Natural killer cell treated with Interleukin-12 subunit alpha and Interleukin-12 subunit beta and Interleukin-15 and Interleukin-18, amount 100 ng/mL, for 72 hours (primary cell): ENCODE measurements around the gene CLSTN2. TPM values are rescaled to one million over a fixed set of nuclear protein-coding genes. Genes with fewer than 3 reads are reported as not detected.
A peak's percentile ranks its signal among the peaks of the same experiment; 100 is the strongest.

Experiments used
- ATAC-seq, 2 donors: fragments of 150-1000 bp; cut with Tn5 transposase in 1 of 2; sonication (Bioruptor Pico), chemical (Tn5 transposase) in 1 of 2; 2 replicates each; pipeline ENCODE4 v1.10.0; 2021
- DNase-seq: peaks from one replicate; pipeline ENCODE4 v3.0.0; 2022; ENCODE audit warnings: low spot score
- H3K27ac Mint-ChIP-seq, 2 donors: 1 replicate in 1 of 2; 2 replicates in 1 of 2; pipeline ENCODE4 v1.8.0; 2022; ENCODE audit warnings: mixed read lengths in 2 of 2, mild to moderate bottlenecking in 1 of 2, moderate library complexity in 1 of 2
- H3K27me3 Mint-ChIP-seq, 2 donors: 1 replicate in 1 of 2; 2 replicates in 1 of 2; pipeline ENCODE4 v1.8.0; 2022; ENCODE audit warnings: mixed read lengths in 2 of 2
- H3K36me3 Mint-ChIP-seq: one replicate; pipeline ENCODE4 v1.8.0; 2022; ENCODE audit warnings: mixed read lengths
- H3K4me1 Mint-ChIP-seq, 2 donors: 1 replicate in 1 of 2; 2 replicates in 1 of 2; pipeline ENCODE4 v1.8.0; 2022; ENCODE audit warnings: low read depth in 2 of 2, mixed read lengths in 2 of 2, mild to moderate bottlenecking in 1 of 2
- H3K4me3 Mint-ChIP-seq: one replicate; pipeline ENCODE4 v1.8.0; 2022; ENCODE audit warnings: mixed read lengths
- H3K9me3 Mint-ChIP-seq: 2 replicates; pipeline ENCODE4 v1.8.0; 2022; ENCODE audit warnings: mixed read lengths
- total RNA-seq, 2 donors: library from RNA; stranded (reverse); gene quantifications; one replicate each; pipeline ENCODE4 v1.2.3, GENCODE V29; 2022

CLSTN2 gene
- total RNA-seq, 2 donors from 2014 or later: not detected

- H3K36me3 Mint-ChIP-seq: no peaks in the 10 kb centered on the region
- H3K27ac Mint-ChIP-seq: no peak overlapping the region
- H3K9me3 Mint-ChIP-seq: no peaks in the 10 kb centered on the region
- no peak for DNase-seq
- H3K27me3 Mint-ChIP-seq: peaks cover 2 to 7% of the 10 kb centered on the region in 2 donors
- ATAC-seq: no peak
- no peak overlapping the region for H3K4me3 Mint-ChIP-seq
- no peaks in the 10 kb centered on the region for H3K4me1 Mint-ChIP-seq
Measured at GRCh38 chr3:140004271-140004670, 69.3 kb downstream of the CLSTN2 start.

GRCh38 chr3:140006331-140006730, 71.3 kb downstream of the CLSTN2 start:
- H3K27me3 Mint-ChIP-seq: peaks cover 2 to 7% of the 10 kb centered on the region in 2 donors
- no peak for ATAC-seq
- H3K9me3 Mint-ChIP-seq: no peaks in the 10 kb centered on the region
- no peak overlapping the region for H3K4me3 Mint-ChIP-seq
- no peak overlapping the region for H3K27ac Mint-ChIP-seq
- no peak for DNase-seq
- H3K36me3 Mint-ChIP-seq: no peaks in the 10 kb centered on the region
- H3K4me1 Mint-ChIP-seq: no peaks in the 10 kb centered on the region

- Mint-ChIP-seq H3K9me3 (no peaks in the 10 kb centered on the region), H3K27me3 (peaks cover 6 to 9% of the 10 kb centered on the region in 2 donors), H3K4me3 (no peak overlapping the region), H3K27ac (no peak overlapping the region), H3K36me3 (no peaks in the 10 kb centered on the region), H3K4me1 (no peaks in the 10 kb centered on the region)
- DNase-seq (no peak), ATAC-seq (no peak)
Measured at GRCh38 chr3:140007081-140007480, 72.1 kb downstream of the CLSTN2 start.

- Mint-ChIP-seq H3K4me1 (no peaks in the 10 kb centered on the region), H3K27ac (no peak overlapping the region), H3K36me3 (no peaks in the 10 kb centered on the region), H3K4me3 (no peak overlapping the region), H3K9me3 (no peaks in the 10 kb centered on the region), H3K27me3 (peaks cover 6 to 19% of the 10 kb centered on the region in 2 donors)
- DNase-seq (no peak), ATAC-seq (peak in 1 of 2 donors; percentile 51)
Measured at GRCh38 chr3:140007911-140008869, 73.2 kb downstream of the CLSTN2 start.

GRCh38 chr3:140010391-140010790, 75.4 kb downstream of the CLSTN2 start:
- ATAC-seq: no peak
- Mint-ChIP-seq H3K4me1 (no peaks in the 10 kb centered on the region), H3K9me3 (no peaks in the 10 kb centered on the region)

GRCh38 chr3:140011086-140011485, 76.1 kb downstream of the CLSTN2 start:
- Mint-ChIP-seq H3K27me3 (peaks cover 9 to 12% of the 10 kb centered on the region in 2 donors), H3K36me3 (no peaks in the 10 kb centered on the region), H3K4me1 (no peaks in the 10 kb centered on the region), H3K9me3 (no peaks in the 10 kb centered on the region), H3K27ac (no peak overlapping the region), H3K4me3 (no peak overlapping the region)
- DNase-seq (no peak), ATAC-seq (no peak)

More at GRCh38 chr3:140010391-140010790, 75.4 kb downstream of the CLSTN2 start:
- H3K4me3 Mint-ChIP-seq: no peak overlapping the region
- H3K27ac Mint-ChIP-seq: no peak overlapping the region
- DNase-seq: no peak
- H3K27me3 Mint-ChIP-seq: peaks cover 9 to 12% of the 10 kb centered on the region in 2 donors
- no peaks in the 10 kb centered on the region for H3K36me3 Mint-ChIP-seq

GRCh38 chr3:140011611-140012277, 76.8 kb downstream of the CLSTN2 start:
- Mint-ChIP-seq H3K27ac (no peak overlapping the region), H3K27me3 (peaks cover 7 to 12% of the 10 kb centered on the region in 2 donors), H3K4me3 (no peak overlapping the region), H3K4me1 (no peaks in the 10 kb centered on the region), H3K36me3 (no peaks in the 10 kb centered on the region), H3K9me3 (no peaks in the 10 kb centered on the region)
- ATAC-seq (no peak), DNase-seq (no peak)

GRCh38 chr3:140013220-140013619, 78.2 kb downstream of the CLSTN2 start:
- Mint-ChIP-seq H3K9me3 (no peaks in the 10 kb centered on the region), H3K4me3 (no peak overlapping the region), H3K27ac (no peak overlapping the region), H3K4me1 (no peaks in the 10 kb centered on the region), H3K36me3 (no peaks in the 10 kb centered on the region), H3K27me3 (peaks cover 7 to 12% of the 10 kb centered on the region in 2 donors)
- ATAC-seq (no peak), DNase-seq (no peak)

- ATAC-seq (peak in 1 of 2 donors; percentile 21), DNase-seq (no peak)
- no peak overlapping the region for H3K27ac Mint-ChIP-seq
- H3K4me3 Mint-ChIP-seq: no peak overlapping the region
- no peaks in the 10 kb centered on the region for H3K9me3 Mint-ChIP-seq
- H3K4me1 Mint-ChIP-seq: no peaks in the 10 kb centered on the region
- H3K27me3 Mint-ChIP-seq: peaks cover 7 to 12% of the 10 kb centered on the region in 2 donors
- no peaks in the 10 kb centered on the region for H3K36me3 Mint-ChIP-seq
Measured at GRCh38 chr3:140014831-140015495, 80.0 kb downstream of the CLSTN2 start.

GRCh38 chr3:140015741-140016140, 80.8 kb downstream of the CLSTN2 start:
- no peaks in the 10 kb centered on the region for H3K36me3 Mint-ChIP-seq
- H3K9me3 Mint-ChIP-seq: no peaks in the 10 kb centered on the region
- no peaks in the 10 kb centered on the region for H3K4me1 Mint-ChIP-seq
- no peak overlapping the region for H3K4me3 Mint-ChIP-seq
- H3K27me3 Mint-ChIP-seq: peaks cover 7 to 12% of the 10 kb centered on the region in 2 donors
- no peak overlapping the region for H3K27ac Mint-ChIP-seq
- ATAC-seq (no peak), DNase-seq (no peak)

GRCh38 chr3:140018556-140018955, 83.6 kb downstream of the CLSTN2 start:
- Mint-ChIP-seq H3K9me3 (no peaks in the 10 kb centered on the region), H3K4me3 (no peak overlapping the region), H3K36me3 (no peaks in the 10 kb centered on the region), H3K27ac (no peak overlapping the region), H3K27me3 (peaks cover 0 to 3% of the 10 kb centered on the region in 2 donors), H3K4me1 (no peaks in the 10 kb centered on the region)
- DNase-seq (no peak), ATAC-seq (no peak)

- Mint-ChIP-seq H3K4me3 (no peak overlapping the region), H3K27me3 (no peaks in the 10 kb centered on the region), H3K9me3 (no peaks in the 10 kb centered on the region), H3K36me3 (no peaks in the 10 kb centered on the region), H3K4me1 (no peaks in the 10 kb centered on the region), H3K27ac (no peak overlapping the region)
- DNase-seq (no peak), ATAC-seq (no peak)
Measured at GRCh38 chr3:140019946-140020345, 85.0 kb downstream of the CLSTN2 start.

- no peaks in the 10 kb centered on the region for H3K36me3 Mint-ChIP-seq
- ATAC-seq: no peak
- H3K9me3 Mint-ChIP-seq: no peaks in the 10 kb centered on the region
- H3K4me1 Mint-ChIP-seq: no peaks in the 10 kb centered on the region
- no peak overlapping the region for H3K4me3 Mint-ChIP-seq
- no peak overlapping the region for H3K27ac Mint-ChIP-seq
- H3K27me3 Mint-ChIP-seq: no peaks in the 10 kb centered on the region
- DNase-seq: no peak
Measured at GRCh38 chr3:140020541-140020940, 85.6 kb downstream of the CLSTN2 start.

- no peaks in the 10 kb centered on the region for H3K36me3 Mint-ChIP-seq
- ATAC-seq (no peak), DNase-seq (no peak)
- no peaks in the 10 kb centered on the region for H3K27me3 Mint-ChIP-seq
- no peaks in the 10 kb centered on the region for H3K9me3 Mint-ChIP-seq
- no peak overlapping the region for H3K4me3 Mint-ChIP-seq
- no peak overlapping the region for H3K27ac Mint-ChIP-seq
- no peaks in the 10 kb centered on the region for H3K4me1 Mint-ChIP-seq
Measured at GRCh38 chr3:140021269-140021668, 86.3 kb downstream of the CLSTN2 start.
